ENCODE results near the gene CRYAA.
A peak's percentile ranks its signal among the peaks of the same experiment; 100 is the strongest.

The CRYAA gene

GRCh38 chr21:43190544-43190943 lies 21.7 kb downstream of the CRYAA start:
- TF ChIP-seq CTCF (conservative IDR thresholded peaks at IDR 0.05; ENCODE audit: low read length): no peak
- no peak overlapping the region for H3K4me3 ChIP-seq (ENCODE audit: low read length)
- no peak for DNase-seq (ENCODE audit: low read depth)

DNA sequence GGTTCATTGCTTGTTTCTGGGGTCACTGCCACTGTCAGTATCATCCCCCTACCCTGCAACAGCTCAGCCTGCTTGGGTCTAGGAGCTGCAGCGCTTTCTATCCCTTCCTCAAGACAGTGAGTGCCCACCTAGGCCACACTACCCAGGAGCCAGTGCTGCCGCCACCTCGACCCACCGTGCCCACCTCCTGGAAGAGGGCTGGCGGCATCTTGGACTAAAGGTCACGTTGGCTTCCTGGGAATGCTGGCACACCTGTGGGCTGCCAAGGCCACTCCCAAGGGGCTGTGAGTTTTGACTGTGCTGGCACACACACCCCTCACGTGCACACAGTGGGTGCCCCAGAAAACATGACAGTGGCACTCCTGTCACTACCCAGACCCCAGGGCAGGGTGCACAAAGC lies 22.1 kb downstream of the CRYAA start:
- no peak overlapping the region for H3K4me3 ChIP-seq (ENCODE audit: low read length)
- DNase-seq (ENCODE audit: low read depth): no peak
- no peak for TF ChIP-seq CTCF (conservative IDR thresholded peaks at IDR 0.05; ENCODE audit: low read length)

- no peak for DNase-seq (ENCODE audit: low read depth)
- no peak overlapping the region for H3K4me3 ChIP-seq (ENCODE audit: low read length)
- no peak for TF ChIP-seq CTCF (conservative IDR thresholded peaks at IDR 0.05; ENCODE audit: low read length)
Measured at GRCh38 chr21:43191521-43191920, 22.7 kb downstream of the CRYAA start.

DNA sequence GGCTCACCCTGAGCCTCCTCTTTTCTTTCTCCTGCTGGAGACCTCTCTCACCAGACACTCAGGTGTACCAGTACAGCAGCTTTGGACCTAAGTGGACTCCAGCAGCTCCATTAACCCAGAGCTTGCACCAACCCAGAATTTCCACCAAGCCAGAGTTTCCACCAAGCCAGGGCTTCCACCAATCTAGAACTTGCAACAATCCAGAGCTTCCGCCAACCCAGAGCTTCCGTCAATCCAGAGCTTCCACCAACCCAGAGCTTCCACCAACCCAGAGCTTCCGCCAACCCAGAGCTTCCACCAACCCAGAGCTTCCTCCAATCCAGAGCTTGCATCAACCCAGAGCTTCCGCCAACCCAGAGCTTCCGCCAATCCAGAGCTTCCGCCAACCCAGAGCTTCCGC lies 23.2 kb downstream of the CRYAA start:
- DNase-seq (ENCODE audit: low read depth): no peak
- no peak for TF ChIP-seq CTCF (conservative IDR thresholded peaks at IDR 0.05; ENCODE audit: low read length)
- H3K4me3 ChIP-seq (ENCODE audit: low read length): no peak overlapping the region

GRCh38 chr21:43192501-43193081 lies 23.8 kb downstream of the CRYAA start:
- H3K4me3 ChIP-seq (ENCODE audit: low read length): no peak overlapping the region
- no peak for TF ChIP-seq CTCF (conservative IDR thresholded peaks at IDR 0.05; ENCODE audit: low read length)
- no peak for DNase-seq (ENCODE audit: low read depth)

GRCh38 chr21:43193088-43193650 lies 24.4 kb downstream of the CRYAA start:
- TF ChIP-seq CTCF (conservative IDR thresholded peaks at IDR 0.05; ENCODE audit: low read length): no peak
- no peak overlapping the region for H3K4me3 ChIP-seq (ENCODE audit: low read length)
- no peak for DNase-seq (ENCODE audit: low read depth)

- no peak for TF ChIP-seq CTCF (conservative IDR thresholded peaks at IDR 0.05; ENCODE audit: low read length)
- DNase-seq (ENCODE audit: low read depth): peak; percentile 75
- no peak overlapping the region for H3K4me3 ChIP-seq (ENCODE audit: low read length)
Measured at GRCh38 chr21:43193651-43194302, 25.0 kb downstream of the CRYAA start.
